ENCODE results near the gene MTPN.

MTPN gene, protein sequence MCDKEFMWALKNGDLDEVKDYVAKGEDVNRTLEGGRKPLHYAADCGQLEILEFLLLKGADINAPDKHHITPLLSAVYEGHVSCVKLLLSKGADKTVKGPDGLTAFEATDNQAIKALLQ

DNA sequence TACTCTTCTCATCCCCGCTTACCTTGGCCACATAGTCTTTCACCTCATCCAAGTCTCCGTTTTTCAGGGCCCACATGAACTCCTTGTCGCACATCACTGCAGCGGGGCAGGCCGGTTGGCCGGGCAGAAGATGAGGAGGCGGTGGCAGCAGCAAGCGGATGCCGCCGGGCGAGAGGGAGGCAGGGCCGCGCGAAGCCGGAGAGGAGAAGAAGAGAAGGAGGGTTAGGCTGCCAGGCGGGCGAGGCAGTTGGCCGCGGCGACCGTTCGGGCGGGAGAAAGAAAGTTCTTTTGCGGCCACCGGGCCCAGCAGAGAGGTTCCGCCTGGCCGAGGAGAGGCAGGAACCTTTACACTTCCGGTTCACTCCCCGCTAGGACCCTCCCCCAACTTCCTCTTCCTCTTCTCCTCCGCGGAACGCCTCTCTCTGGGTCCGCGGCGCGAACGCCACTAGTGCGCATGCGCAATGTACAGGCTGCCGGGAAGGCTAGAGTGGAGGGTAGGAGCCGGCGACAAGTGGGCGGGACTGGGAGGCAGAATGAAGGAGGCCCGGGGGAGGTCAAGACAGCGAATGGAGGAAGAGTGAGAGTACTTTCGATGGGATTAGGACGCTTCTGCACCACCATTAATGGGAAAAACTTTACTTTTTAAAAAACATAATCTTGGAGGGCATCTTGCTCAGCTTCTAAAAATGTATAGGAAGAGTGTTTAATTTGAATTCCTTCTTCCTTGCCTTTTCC is at the start of gene MTPN:
Gene MTPN, minus strand, starts transcription at position 353 of the 735 bp plus-strand sequence. Its CDS starts 259 bp downstream, at position 94.
- peak; percentile 97 for DNase-seq (ENCODE audit: low spot score)

DNA sequence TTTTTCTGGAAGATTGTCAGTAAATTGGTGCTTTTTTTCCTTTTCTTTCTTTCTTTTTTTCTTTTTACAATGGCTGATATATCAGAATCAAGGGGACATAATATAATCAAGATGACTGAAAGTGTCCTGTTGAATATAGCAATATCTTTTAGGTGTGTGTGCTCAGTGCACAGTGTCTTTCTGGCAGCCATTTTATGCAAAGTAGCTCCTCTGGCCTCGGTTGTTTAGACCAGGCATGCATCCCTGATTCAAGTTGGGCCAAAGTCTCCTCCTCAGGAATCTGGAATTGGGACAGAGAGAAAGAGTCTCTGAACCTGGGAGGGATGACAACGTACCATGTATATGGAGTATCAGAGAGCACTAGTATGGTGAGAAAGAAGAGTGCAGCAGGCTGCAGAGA is 49.0 kb upstream of the MTPN start:
- no peak for DNase-seq (ENCODE audit: low spot score)

DNA sequence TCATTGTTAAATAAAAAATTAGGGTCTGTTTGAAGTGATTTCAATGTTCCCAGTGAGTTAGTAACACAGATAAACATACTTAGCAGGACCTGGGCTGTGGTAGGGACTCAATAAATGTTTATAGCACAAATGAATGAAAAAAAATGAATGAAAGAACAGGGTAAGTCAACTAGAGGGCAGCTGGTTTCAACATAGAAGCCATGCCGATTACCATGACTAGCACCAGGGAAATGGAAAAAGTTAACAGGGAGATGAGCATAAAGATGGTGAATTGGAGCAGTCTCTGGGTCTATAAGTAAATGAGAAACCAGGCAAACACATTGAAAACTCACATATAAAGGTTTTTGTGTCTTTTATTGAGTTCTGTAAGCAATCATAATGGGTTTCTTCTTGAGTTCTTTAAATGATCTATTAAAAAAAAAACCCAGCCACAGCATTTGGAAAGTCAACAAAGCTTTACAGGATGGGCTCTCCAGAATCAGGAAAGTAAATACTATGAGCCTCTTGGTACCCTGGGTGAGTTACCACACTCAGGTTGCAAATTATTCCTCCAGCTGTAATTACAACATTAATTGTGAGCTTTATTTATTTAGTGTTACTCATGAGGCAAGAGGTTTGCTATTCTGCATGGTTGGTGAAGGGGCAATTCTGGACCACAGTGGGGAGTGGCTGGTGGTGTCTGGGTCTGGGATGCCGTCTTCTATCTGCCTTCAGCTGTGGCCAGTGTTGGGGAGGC is 46.1 kb upstream of the MTPN start:
- no peak for DNase-seq (ENCODE audit: low spot score)

DNA sequence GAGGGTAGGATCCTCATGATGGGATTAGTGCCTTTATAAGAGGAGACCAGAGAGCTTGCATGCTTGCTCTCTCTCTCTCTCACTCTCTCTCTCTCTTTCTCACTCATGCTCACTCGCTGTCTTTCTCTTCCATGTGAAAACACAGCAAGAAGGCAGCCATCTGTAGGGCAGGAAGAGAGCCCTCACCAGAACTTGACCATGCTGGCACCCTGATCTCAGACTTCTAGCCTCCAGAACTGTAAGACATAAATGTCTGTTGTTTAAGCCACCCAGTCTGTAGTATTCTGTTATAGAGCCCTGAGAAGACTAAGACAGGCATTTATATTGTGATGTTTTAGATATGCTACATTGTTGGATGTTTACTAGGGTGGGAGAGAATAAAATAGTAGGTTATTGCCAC is 43.4 kb upstream of the MTPN start:
- no peak for DNase-seq (ENCODE audit: low spot score)

DNA sequence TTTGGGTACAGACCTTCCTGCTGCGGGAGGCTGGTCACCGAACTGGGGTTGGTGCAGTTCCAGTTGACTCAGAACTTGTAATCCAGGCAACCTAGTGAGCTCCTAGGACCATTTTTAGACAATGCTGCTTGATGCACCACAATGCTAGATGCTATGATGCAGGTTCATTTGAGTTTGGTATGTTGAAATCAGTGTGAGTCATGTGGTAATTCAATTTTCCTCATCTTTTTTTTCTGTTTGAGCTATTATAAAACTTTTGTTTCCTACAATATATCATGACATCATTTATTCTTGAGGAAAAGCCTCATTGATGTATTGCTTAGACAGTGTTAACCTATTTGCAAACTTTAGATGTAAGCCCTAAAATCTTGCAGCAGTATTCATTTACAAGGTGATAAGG is 40.9 kb upstream of the MTPN start:
- DNase-seq (ENCODE audit: low spot score), result no peak

DNA sequence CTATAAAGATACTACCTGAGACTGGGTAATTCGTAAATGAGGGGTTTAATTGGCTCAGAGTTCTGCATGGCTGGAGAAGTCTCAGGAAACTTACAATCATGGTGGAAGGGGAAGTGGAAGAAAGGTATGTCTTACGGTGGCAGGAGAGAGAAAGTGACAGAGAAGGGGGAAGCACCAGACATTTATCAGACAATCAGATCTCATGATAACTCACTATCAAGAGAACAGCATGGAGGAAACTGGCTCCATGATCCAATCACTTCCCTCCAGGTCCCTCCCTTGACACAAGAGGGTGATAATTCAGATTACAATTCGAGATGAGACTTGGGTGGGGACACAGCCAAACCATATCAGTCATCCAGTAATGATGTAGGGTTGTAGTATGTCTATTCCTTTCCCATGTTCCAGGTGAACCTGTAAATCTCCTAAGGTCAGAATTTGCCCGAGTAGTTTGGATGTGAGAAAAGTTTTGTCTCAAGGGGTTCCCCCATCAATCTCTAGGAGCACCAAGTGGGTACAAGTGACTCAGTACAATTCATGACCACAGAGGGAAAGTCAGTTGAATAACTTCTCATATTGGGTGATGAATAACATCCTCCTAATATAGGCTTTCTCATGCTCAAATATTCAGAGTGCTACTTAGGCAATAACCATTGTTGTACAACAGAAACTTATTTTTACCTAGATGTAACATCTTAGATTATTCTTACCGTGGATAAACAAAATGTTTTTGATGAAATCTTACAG is 39.7 kb upstream of the MTPN start:
- DNase-seq (ENCODE audit: low spot score), result no peak

DNA sequence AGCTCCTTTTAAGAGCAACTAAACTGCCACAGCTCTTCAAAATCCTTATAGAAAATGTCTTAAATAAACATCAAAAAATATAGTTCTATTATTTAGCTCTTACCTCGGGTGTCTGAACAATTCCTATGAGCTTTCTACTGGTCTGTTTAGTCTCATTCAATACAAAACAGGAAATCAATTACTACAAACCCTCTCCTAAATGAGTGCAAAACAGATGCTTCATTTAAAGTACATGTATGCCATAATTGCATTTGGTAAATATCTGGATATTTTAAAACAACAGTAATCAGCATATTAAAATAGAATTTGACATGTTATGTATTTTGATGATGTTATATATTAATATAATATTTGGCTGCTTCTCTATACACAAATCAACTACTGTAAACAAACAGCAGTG is 38.5 kb upstream of the MTPN start:
- no peak for DNase-seq (ENCODE audit: low spot score)

DNA sequence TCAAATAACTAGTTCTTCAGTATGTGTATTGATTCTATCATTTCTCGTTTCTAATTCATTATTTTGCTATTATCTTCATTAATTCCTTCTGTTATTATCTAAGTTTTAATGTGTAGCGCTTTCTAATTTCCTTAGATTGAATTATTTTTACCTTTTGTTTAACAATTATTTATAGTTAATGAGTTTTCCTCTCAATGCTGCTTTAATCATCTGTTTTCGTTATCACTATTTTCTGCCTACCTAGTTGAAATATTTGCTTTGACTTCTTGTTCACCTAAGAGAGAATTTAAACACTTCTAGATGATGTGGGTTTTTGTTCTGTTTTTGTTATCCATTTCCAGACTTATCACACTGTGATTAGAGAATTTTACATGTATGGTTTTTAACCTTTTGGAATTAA is 37.5 kb upstream of the MTPN start:
- no peak for DNase-seq (ENCODE audit: low spot score)

DNA sequence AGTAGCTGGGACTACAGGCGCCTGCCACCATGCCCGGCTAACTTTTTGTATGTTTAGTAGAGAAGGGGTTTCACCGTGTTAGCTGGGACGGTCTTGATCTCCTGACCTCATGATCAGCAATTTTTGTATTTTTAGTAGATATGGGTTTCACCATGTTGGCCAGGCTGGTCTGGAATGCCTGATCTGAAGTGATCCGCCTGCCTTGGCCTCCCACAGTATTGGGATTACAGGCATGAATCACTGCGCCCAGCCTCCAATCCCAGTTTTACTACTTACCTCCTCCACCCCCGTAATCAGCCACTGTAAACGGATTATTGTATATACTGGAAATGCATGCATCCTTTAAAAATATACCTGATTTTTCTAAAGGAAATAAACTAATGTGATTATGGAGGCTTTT is 35.1 kb upstream of the MTPN start:
- no peak for DNase-seq (ENCODE audit: low spot score)

DNA sequence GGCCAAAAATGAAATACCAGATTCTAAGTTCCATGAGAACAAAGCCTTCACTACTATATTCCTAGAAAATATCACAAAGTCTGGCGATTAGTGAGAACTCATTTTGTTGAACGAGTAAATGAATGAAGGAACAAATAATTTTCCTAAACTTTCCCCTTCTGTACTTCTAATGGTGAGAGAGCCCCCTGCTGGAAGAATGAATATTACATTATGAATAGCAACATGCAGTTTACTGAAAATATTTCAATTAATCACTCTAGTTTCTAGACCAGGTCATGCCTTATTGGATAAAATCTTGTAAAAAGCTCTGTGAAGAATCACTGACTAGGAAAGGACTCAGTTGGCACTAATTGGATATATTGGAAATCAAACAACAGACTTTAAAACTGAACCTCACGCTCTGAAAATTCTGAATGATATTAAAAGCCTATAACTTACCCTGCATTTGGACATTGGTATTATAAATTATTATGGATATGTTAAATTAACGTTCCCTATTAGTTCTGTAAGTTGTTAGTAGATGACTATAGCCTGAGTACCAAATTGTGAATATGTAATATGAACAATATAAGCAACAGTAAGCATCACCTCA is 32.4 kb upstream of the MTPN start:
- peak; percentile 33 for DNase-seq (ENCODE audit: low spot score)

DNA sequence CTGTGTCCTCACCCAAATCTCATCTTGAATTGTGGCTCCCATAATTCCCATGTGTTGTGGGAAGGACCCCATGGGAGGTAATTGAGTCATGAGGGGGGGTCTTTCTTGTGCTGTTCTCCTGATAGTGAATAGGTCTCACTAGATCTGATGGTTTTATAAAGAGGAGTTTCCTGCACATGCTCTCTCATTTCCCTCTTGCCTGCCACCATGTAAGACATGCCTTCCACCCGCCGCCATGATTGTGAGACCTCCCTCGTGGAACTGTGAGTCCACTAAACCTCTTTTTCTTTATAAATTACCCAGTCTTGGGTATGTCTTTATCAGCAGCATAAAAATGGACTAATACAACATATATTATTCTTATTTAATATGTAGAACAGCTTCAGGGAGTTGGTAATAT is 29.0 kb upstream of the MTPN start:
- no peak for DNase-seq (ENCODE audit: low spot score)

DNA sequence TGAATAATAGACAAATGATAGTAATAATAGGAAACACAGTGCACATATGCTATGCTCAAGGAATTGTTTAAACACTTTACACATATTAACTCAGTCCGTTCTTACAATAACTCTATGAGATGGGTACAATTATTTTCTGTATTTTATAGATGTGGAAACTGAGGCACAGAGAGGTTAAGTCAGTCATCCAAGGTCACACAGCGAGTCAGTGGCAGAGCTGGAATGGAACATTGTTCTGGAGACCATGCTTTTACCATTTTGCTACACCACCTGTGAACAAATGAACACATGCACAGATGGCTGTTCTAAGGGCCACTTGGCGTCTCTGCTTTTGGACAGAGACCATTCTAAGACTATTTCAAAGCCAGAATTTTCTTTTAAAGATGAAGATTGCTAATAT is 26.9 kb upstream of the MTPN start:
- DNase-seq (ENCODE audit: low spot score), result no peak

DNA sequence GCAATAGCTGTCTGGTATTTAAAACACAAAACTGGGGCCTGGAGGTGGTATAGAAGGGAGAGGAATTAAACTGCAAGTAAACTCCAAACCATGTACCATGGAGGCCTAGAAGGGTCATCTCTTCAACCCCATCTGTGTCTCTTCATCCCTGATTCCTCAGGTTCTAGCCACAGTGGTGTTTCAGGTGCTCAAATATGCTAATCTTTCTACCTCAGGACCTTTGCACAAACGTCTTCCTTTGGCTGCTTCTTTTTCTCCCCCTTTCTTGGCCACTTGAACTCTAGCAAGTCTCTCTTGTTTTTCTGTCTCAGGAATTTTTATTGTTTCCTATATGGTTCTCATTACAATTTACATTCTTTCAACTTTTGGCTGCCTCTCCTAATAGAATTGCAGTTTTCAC is 25.6 kb upstream of the MTPN start:
- no peak for DNase-seq (ENCODE audit: low spot score)

DNA sequence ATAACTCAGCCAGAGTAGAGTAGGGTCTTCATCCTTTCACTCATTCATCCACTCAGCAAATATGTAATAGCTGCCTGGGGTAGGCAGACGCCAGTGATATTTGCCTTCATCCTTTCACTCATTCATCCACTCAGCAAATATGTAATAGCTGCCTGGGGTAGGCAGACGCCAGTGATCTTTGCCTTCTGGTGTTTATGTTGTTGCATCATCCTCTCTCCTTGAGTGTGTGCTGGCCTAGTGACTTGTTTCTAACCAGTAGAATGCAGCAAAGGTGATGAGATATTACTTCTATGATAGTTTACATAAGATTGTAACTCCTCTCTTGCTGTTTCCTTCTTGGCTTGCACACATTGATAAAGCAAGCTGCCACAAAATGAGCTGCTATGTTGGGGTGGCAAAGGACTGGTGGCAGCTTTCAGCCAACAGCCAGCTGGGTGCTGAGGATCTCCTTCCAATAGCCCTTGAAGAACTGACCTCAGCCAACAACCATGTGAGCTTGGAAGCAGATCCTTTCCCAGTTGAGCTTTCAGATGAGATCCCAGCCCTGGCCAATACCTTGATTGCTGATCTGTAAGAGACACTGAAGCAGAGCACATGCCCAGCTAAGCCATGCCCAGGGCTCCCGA is 23.2 kb upstream of the MTPN start:
- no peak for DNase-seq (ENCODE audit: low spot score)

DNA sequence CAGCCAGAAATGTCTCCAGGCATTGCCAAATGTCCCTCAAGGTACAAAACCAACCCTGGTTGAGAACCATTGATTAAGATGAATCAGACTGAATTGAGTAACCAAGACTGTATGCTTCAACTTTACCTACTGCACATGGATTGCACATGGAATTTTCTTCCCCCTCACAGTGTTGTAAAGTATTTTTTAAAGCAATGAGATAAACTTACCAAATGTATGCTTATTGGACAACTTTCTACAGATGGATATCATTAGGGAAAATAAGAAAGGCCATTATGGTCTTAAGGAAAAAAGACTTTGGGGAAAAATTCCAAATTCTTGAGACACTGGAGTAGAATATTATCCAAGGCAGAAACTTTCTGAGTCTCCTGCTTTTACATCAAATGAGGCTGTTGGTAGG is 20.9 kb upstream of the MTPN start:
- DNase-seq (ENCODE audit: low spot score), result no peak

DNA sequence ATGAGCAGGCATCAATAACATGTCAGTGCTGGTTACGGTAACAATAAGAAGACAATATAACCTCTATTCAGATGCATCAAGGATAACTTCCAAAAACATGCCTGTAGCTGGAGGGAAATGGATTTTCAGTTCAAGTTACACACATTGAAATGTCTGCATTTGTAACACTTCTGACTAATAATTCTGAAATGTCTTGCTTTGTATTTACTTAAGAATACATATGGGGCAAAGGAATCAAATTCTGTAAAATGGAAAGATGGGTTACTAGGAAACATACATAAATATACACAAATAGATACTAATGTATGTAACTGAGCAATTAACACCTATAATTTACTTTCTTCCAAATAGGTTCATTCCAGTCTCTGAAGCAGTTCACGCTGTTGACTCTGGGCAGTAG is 18.6 kb upstream of the MTPN start:
- no peak for DNase-seq (ENCODE audit: low spot score)

DNA sequence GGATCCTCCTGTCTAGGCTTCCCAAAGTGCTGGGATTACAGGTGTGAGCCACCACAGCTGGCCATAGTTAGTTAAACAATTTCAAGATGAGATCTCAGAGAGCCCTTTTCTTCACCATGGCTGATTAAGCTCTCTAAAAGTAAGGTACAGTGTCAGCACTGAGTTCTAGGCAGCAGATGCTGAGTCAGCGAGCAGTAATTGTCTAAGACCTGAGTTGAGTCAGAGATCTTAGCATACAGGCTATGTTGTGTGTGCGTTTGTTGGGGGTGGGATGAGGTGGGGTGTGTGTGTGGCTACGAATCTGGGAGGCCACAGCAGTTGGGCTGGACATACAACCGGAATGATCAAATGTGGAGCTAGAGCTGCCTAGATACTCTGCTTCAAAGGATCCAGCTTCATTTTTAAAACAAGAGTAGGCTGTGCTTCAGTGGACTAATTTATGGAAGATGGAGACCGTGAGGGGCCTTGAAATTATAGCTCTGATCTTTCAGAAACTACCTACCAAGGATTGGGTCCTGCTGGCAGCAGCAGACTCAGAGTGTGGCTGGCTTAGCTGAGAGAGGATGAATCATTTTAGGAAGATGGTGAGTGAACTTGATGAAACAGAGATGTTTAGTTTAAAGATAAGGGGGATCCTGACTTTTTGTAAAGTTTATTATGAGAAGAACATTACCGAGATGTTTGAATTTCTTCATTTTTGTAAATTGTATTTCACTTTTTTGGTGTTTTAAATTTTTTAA is 17.5 kb upstream of the MTPN start:
- DNase-seq (ENCODE audit: low spot score), result no peak

DNA sequence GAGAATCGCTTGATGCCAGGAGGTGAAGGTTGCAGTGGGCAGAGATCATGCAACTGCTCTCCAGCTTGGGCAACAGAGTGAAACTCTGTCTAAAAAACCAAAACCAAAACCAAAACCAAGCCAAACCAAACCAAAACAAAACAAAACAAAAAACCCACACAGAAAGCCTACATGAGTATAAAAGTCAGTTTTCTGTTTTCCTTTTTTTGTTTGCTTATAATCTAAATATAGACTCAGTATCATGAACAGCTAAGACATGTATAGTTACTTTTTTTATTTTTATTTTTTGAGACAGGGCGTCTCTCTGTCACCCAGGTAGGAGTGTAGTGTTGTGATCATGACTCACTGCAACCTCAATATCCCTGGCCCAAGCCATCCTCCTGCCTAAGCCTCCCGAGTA is 16.8 kb upstream of the MTPN start:
- no peak for DNase-seq (ENCODE audit: low spot score)

DNA sequence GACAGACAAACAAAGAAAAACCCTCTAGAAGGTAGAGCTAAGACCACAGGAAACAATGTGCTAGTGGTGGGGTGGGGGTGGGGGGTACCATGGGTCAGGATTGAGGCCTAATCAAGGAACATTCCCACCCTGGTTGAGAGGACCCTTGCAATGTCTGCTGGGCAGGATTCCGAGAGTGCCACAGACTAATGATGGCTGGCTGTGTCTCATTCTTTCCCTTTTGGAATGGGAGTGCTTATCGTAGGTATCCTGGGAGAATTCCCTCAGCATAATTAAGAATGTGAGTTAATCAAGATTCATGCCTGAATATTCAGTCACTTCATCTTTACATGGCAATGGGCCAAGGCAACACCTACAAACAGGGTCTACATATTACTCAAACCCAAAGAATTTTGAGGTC is 14.7 kb upstream of the MTPN start:
- DNase-seq (ENCODE audit: low spot score), result no peak

DNA sequence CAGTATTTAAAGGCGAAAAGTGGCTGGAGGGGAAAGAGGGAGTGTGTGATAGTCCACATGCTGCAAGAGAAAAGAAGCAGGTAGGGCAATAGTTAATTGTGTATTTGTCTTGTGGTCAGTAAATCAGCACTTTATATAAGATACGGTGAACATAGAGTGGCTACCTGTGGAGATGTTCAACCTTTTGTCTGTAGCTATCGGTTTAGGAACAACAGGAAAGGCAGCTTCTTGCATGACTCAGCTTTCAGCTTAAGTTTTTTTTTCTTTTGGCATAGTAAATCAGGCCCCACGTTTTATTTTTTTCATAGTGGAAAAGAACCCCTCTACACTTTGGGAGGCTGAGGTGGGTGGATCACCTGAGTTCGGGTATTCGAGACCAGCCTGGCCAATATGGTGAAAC is 14.2 kb upstream of the MTPN start:
- DNase-seq (ENCODE audit: low spot score), result no peak

DNA sequence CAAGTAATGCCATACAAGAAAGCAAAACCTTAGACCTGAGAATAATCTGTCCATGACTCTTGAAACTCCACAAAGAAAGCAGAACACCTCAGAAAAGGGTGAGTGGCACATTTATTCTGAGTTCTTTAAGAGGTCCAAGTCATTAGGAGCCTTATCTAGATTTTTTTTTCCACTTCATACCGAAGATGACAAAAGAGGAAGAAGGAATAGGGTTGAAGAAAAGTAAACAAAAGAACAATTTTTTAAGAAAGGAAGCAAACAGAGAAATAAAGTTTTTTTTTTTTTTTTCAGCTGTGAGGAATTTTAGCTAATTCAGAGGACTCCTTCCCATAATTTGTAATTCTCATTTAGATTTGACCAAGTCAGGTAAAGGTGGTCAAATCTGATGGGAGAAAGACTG is 13.1 kb upstream of the MTPN start:
- no peak for DNase-seq (ENCODE audit: low spot score)
